Mesodermal cell (in vitro differentiated cells): ENCODE results near the gene EPS8.
A peak's percentile ranks its signal among the peaks of the same experiment; 100 is the strongest.

Source experiments
- H3K27ac ChIP-seq: 2 replicates; pipeline ENCODE4 v1.7.0; 2013; ENCODE audit warnings: mild to moderate bottlenecking, low read depth, low read length, moderate library complexity; ENCODE audit not compliant: severe bottlenecking
- H3K36me3 ChIP-seq: 2 replicates; pipeline ENCODE4 v1.7.1; 2013; ENCODE audit warnings: mild to moderate bottlenecking, low read length, moderate library complexity; ENCODE audit not compliant: control insufficient read depth, insufficient read depth
- H3K4me1 ChIP-seq: one replicate; pipeline ENCODE4 v1.7.1; 2013; ENCODE audit warnings: mild to moderate bottlenecking, low read length; ENCODE audit not compliant: insufficient read depth, control insufficient read depth, poor library complexity, severe bottlenecking
- H3K4me3 ChIP-seq: 2 replicates; pipeline ENCODE4 v1.7.0; 2013; ENCODE audit warnings: low read length, control low read depth, mild to moderate bottlenecking; ENCODE audit not compliant: insufficient read depth, poor library complexity, severe bottlenecking; ENCODE audit errors: extremely low read depth
- H3K9me3 ChIP-seq: 2 replicates; pipeline ENCODE4 v1.7.1; 2013; ENCODE audit warnings: mild to moderate bottlenecking, low read length, moderate library complexity; ENCODE audit not compliant: control insufficient read depth
- WGBS, 2 experiments: methylation state at CpG; one replicate each; pipeline ENCODE4 v1.1.5; 2013; ENCODE audit warnings: missing lambda C conversion rate in 2 of 2; ENCODE audit not compliant: insufficient coverage in 2 of 2; 5-methylcytosine and 5-hydroxymethylcytosine counted together

Gene EPS8

GRCh38 chr12:15691388-15691787 lies 97.8 kb downstream of the EPS8 start:
- no peak overlapping the region for H3K4me3 ChIP-seq
- H3K36me3 ChIP-seq: no peaks in the 10 kb centered on the region
- no peaks in the 10 kb centered on the region for H3K9me3 ChIP-seq
- H3K4me1 ChIP-seq: peaks cover 9% of the 10 kb centered on the region
- no peak overlapping the region for H3K27ac ChIP-seq
- 97 to 100% methylated on average over 3 of the region's 4 CpGs for WGBS, 2 experiments

- Histone ChIP-seq H3K4me1 (peaks cover 9% of the 10 kb centered on the region), H3K27ac (no peak overlapping the region), H3K9me3 (no peaks in the 10 kb centered on the region), H3K36me3 (no peaks in the 10 kb centered on the region), H3K4me3 (no peak overlapping the region)
- 100% methylated on average over 1 of the region's 1 CpG; no CpG with 5 or more reads in 1 of the 2 experiments for WGBS, 2 experiments
Measured at GRCh38 chr12:15690320-15690719, 98.9 kb downstream of the EPS8 start.

GRCh38 chr12:15689751-15690191 lies 99.4 kb downstream of the EPS8 start:
- Histone ChIP-seq H3K4me3 (no peak overlapping the region), H3K9me3 (no peaks in the 10 kb centered on the region), H3K4me1 (peaks cover 9% of the 10 kb centered on the region), H3K36me3 (no peaks in the 10 kb centered on the region), H3K27ac (no peak overlapping the region)
- 100% methylated on average over 1 of the region's 4 CpGs; no CpG with 5 or more reads in 1 of the 2 experiments for WGBS, 2 experiments

GRCh38 chr12:15688838-15689625 lies 100.2 kb downstream of the EPS8 start:
- H3K9me3 ChIP-seq: no peaks in the 10 kb centered on the region

GRCh38 chr12:15688202-15688736 lies 100.9 kb downstream of the EPS8 start:
- peak overlapping the region; percentile 75 for H3K27ac ChIP-seq

More at GRCh38 chr12:15688838-15689625, 100.2 kb downstream of the EPS8 start:
- WGBS, 2 experiments: 63 to 72% methylated on average over 3 to 4 of the region's 6 CpGs
- peaks cover 9% of the 10 kb centered on the region for H3K4me1 ChIP-seq
- no peak overlapping the region for H3K4me3 ChIP-seq
- no peaks in the 10 kb centered on the region for H3K36me3 ChIP-seq
- peak overlapping the region; percentile 75 for H3K27ac ChIP-seq

GRCh38 chr12:15687583-15687982 lies 101.6 kb downstream of the EPS8 start:
- Histone ChIP-seq H3K36me3 (no peaks in the 10 kb centered on the region), H3K27ac (no peak overlapping the region), H3K4me1 (peaks cover 14% of the 10 kb centered on the region), H3K9me3 (no peaks in the 10 kb centered on the region), H3K4me3 (no peak overlapping the region)

More at GRCh38 chr12:15688202-15688736, 100.9 kb downstream of the EPS8 start:
- no peak overlapping the region for H3K4me3 ChIP-seq
- H3K4me1 ChIP-seq: peaks cover 9% of the 10 kb centered on the region
- no peaks in the 10 kb centered on the region for H3K9me3 ChIP-seq
- H3K36me3 ChIP-seq: no peaks in the 10 kb centered on the region
- 93 to 95% methylated on average over 6 to 8 of the region's 8 CpGs for WGBS, 2 experiments

GRCh38 chr12:15684896-15685658 lies 104.1 kb downstream of the EPS8 start:
- Histone ChIP-seq H3K4me3 (no peak overlapping the region), H3K4me1 (peaks cover 9% of the 10 kb centered on the region), H3K27ac (no peak overlapping the region), H3K36me3 (no peaks in the 10 kb centered on the region), H3K9me3 (no peaks in the 10 kb centered on the region)
- WGBS, 2 experiments: 75 to 100% methylated on average over 1 to 4 of the region's 6 CpGs

- no peaks in the 10 kb centered on the region for H3K36me3 ChIP-seq
- no peaks in the 10 kb centered on the region for H3K9me3 ChIP-seq
- H3K4me1 ChIP-seq: peaks cover 5% of the 10 kb centered on the region
- H3K4me3 ChIP-seq: no peak overlapping the region
- H3K27ac ChIP-seq: no peak overlapping the region
Measured at GRCh38 chr12:15682826-15683225, 106.4 kb downstream of the EPS8 start.

GRCh38 chr12:15679151-15679550 lies 110.0 kb downstream of the EPS8 start:
- Histone ChIP-seq H3K4me1 (peaks cover 5% of the 10 kb centered on the region), H3K4me3 (no peak overlapping the region), H3K27ac (no peak overlapping the region), H3K9me3 (no peaks in the 10 kb centered on the region), H3K36me3 (no peaks in the 10 kb centered on the region)
- WGBS, 2 experiments: 80 to 86% methylated on average over 1 of the region's 1 CpG

- 90 to 95% methylated on average over 2 of the region's 3 CpGs for WGBS, 2 experiments
- Histone ChIP-seq H3K9me3 (no peaks in the 10 kb centered on the region), H3K4me3 (no peak overlapping the region), H3K4me1 (no peaks in the 10 kb centered on the region), H3K36me3 (no peaks in the 10 kb centered on the region), H3K27ac (no peak overlapping the region)
Measured at GRCh38 chr12:15677726-15678201, 111.4 kb downstream of the EPS8 start.
